Stimulated activated CD4-positive, alpha-beta T cell treated with anti-CD3 and anti-CD28 coated beads, Interleukin-1b, Interleukin-23, amount 100 ng/mL, for 4 hours (primary cell): ENCODE results near the gene CHRND.
"Not testable (repeated sequence)": the region's sequence is repeated elsewhere in the genome, so short reads cannot be mapped to it uniquely, and the experiment has no call there.

Source experiments
- DNase-seq, 2 donors: peaks; one replicate each; pipeline ENCODE4 v3.0.0-alpha.2; 2020; ENCODE audit warnings: low read depth in 2 of 2

The CHRND gene

GRCh38 chr2:232525199-232525598 lies 761 bp upstream of the CHRND start:
- no peak for DNase-seq

- no peak for DNase-seq
Measured at GRCh38 chr2:232526372-232526941, 497 bp downstream of the CHRND start.

DNA sequence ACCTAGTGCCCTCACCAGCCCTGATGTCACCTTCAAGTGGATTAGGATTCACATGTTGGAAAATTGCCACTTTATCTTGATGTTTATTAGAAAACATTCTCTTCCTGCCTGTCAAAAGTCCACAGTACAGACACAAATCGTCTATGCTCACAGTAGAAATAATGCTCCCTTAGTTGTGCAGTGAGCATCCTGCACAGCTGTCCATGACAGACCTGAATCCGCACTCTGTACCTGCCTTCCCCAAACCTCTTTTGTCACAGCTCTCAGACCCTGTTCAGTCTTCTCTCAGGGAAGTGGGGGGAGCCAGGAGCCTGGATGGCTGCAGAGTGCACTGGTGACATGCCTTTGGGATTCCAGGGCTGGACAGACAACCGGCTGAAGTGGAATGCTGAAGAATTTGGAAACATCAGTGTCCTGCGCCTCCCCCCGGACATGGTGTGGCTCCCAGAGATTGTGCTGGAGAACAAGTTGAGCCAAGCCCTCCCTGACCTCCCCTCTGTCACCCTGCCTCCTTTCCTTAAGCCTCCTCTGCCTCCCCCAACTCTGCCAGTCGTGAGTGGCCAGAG lies 2.0 kb downstream of the CHRND start:
- DNase-seq = no peak

- no peak for DNase-seq
Measured at GRCh38 chr2:232528746-232529460, 2.9 kb downstream of the CHRND start.

DNA sequence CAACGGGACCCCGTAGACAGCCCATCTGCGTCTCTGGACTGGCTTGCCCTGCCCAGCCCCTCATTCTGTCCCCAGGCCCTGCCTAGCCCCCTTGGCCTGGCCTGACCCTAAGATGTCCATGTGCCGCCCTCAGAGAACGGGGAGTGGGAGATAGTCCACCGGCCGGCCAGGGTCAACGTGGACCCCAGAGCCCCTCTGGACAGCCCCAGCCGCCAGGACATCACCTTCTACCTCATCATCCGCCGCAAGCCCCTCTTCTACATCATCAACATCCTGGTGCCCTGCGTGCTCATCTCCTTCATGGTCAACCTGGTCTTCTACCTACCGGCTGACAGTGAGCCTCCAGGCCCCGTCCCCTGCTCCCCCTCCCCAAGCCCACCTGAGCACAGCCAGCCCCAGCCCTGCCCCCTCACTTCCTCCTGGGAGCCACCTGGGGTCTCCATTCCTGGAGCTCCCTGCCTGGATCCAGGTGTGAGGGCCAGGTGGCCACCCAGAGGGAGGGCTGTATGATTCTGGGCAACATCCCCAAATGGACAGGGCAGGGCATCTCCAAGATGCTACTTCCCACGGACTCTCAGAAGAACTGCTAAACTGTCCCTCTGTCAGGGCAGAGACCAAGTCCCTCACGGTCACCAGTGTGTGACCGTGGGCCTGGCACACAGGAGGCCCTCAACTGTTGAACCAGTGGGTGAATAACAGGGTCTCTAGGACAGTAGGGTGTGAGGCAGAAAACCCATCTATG lies 4.0 kb downstream of the CHRND start:
- no peak for DNase-seq

DNA sequence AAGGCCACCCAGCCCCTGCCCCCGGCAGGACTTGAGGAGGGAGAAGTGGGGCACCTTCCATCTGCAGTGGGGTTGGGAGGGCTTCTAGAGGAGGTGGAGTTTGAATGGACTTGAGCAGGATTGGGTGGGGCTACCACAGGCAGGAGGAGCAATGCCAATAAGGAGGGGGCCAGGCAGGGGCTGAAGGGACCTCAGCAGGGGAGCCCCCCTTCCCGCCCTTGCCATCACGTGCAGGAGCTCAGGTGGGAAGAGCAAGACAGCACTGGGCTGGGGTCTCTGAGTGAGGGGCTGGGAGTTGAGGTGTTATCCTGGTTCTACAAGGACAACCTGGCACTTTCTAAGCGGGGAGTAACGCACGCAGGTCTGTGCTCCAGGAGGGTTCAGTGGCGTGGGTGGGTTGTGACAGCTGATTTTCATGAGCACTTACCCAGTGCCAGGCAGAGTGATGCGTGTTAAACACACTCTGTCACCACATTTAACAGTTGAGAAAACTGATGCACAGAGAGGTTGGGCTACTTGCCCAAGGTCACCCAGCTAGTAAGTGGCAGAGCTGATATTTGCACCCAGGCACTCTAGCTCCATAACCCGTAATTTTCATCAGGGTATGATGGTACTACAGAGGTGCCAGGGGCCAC lies 4.8 kb downstream of the CHRND start:
- no peak for DNase-seq

DNA sequence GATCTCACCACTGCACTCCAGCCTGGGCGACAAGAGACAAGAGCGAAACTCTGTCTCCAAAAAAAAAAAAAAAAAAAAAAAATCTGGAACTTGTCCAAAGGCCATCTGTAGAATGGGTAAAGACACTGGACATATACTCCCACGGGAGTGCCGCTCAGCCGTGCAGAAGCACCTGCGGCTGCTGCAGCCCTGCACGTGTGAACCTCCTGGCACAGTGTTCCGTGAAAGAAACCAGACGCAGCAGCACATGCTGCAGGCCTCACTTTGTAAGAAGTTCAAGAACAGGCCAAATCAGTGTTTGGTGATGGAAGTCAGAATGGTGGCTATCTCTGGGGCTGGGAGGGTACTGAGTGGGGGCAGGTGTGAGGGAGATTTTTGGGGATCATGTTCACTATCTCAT lies 6.5 kb downstream of the CHRND start:
- DNase-seq = no peak

DNA sequence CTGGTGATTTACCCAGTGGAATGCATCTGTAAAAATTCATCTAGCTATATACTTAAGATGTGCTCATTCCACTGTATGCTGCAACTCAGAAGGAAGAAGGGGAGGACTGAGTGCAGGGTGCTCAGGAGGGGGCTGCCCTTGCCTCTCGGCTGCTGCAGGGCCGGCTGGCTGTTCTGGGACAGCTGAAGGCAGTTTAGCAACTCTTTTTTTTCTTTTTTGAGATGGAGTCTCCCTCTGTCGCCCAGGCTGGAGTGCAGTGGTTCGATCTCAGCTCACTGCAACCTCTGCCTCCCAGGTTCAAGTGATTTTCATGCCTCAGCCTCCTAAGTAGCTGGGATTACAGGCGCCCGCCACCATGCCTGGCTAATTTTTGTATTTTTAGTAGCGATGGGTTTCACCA lies 6.9 kb downstream of the CHRND start:
- DNase-seq = not testable (repeated sequence)

DNA sequence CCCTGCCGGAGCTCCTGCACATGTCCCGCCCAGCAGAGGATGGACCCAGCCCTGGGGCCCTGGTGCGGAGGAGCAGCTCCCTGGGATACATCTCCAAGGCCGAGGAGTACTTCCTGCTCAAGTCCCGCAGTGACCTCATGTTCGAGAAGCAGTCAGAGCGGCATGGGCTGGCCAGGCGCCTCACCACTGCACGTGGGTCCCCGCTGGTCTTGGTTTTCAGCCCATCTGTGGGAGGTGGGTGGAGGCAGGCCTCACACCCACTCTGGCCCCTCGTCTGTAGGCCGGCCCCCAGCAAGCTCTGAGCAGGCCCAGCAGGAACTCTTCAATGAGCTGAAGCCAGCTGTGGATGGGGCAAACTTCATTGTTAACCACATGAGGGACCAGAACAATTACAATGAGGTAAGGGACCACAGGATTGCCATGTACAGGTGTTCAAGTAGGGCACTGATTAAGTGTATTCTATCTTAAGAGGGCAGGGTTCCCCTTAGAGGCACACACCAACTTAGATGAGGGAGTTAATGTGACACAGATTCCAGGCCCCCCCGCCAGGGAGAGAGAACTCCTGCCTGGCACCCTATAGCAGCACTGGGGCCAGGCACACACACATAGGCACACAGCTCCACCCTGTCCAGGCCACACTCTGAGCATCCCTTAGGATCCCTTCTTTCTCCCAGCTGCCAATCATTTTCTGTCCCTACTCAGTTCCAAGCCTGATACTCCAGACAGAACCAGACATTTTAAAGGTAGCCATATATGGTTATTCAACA lies 8.2 kb downstream of the CHRND start:
- no peak for DNase-seq

DNA sequence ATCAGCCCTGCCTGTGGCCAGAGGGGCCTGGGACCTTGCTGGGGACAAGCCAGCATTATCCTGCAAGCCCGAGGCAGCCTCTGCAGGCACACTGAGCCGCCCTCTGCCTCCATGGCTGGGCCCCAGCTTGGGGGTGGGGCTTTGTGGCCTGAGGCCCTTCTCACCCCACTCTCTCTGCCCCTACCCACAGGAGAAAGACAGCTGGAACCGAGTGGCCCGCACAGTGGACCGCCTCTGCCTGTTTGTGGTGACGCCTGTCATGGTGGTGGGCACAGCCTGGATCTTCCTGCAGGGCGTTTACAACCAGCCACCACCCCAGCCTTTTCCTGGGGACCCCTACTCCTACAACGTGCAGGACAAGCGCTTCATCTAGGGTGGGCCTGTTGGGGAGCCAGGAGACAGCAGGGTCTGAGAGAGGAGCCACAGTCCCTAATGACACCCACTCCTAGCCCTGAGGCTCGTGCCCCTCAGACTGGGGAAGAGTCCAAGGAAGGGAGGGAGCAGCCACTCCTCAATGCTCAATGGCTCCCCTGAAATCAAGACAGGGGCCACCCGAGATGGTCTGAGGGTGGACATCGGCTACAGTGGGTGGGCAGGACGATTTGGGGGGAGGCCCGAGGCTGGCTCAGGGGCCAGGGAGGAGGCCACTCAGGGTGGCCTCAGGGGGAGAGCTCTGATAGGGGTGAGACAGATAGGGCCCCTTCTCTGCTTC lies 9.1 kb downstream of the CHRND start:
- no peak for DNase-seq

GRCh38 chr2:232535761-232536530 lies 10.0 kb downstream of the CHRND start:
- no peak for DNase-seq

GRCh38 chr2:232537079-232537478 lies 11.1 kb downstream of the CHRND start:
- DNase-seq = no peak

DNA sequence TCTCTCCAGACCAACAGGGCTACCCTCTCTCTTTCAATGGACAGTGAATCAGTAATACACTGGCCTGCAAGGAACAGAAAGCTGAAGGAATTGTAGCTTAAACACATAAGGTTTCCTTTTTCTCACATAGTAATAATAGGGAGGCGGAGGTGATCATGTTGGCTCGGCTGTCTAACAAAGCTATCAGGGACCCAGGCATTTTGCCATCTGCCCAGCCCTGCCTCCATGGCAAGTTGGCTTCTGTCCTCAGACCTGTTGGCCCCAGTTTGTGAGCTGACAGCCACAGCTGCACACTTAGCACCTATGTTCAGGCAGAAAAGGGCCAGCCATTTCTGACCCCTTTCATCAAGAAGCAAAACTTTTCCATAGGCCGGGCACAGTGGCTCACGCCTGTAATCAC lies 11.5 kb downstream of the CHRND start:
- no peak for DNase-seq

GRCh38 chr2:232538671-232539070 lies 12.7 kb downstream of the CHRND start:
- no peak for DNase-seq

DNA sequence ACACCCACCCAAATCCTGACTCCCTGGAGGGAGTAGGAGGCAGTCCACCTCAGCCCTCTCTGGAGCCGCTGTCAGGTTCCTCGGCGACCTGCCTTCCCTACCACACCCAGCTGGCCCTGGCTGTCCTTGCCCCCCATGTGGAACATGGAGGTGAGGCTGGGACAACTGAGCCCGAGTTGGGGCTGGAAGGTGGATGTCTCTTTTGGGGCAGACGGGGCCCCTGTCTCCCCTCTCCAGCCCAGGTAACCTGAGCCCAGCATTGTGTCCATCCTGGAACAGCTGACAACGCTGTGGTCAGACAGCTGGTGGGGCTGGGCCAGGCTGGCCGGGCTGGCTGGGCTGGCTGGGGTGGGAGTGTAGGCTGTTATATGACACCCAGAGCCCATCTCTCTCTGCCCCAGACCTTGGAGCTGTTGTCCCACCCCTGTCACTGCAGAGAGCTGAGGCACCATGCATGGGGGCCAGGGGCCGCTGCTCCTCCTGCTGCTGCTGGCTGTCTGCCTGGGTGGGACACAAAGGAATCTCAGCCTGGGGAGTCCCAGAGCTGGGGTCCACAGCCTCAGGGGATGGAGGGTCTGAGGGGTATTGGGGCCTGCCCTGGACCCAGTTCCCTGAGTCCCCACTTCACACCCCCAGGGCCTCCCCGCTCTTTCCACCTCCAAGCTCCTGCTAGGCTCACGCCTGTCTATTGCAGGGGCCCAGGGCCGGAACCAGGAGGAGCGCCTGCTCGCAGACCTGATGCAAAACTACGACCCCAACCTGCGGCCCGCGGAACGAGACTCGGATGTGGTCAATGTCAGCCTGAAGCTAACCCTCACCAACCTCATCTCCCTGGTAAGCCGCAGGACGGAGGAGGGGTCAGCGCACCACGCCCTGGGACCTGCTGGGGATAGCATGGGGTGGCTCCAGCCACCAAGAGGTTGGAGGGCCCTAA lies 13.6 kb downstream of the CHRND start, which contains the start of gene CHRNG:
Gene CHRNG, plus strand, starts transcription at position 395 of the 934 bp plus-strand sequence. Its CDS starts 56 bp downstream, at position 451.
- no peak for DNase-seq

- no peak for DNase-seq
Measured at GRCh38 chr2:232540441-232541041, 14.6 kb downstream of the CHRND start.

- DNase-seq = no peak
Measured at GRCh38 chr2:232541195-232541960, 15.4 kb downstream of the CHRND start.
